K562 (cell line): ENCODE results near the gene AMPD3. TPM values are rescaled to one million over a fixed set of nuclear protein-coding genes. Genes with fewer than 3 reads are reported as not detected.

Source experiments
- ATAC-seq: fragments of 200-7000 bp; cut with Tn5 transposase; 3 replicates; pipeline ENCODE4 v1.9.1; 2020; ENCODE audit warnings: moderate library complexity
- BruUV-seq: library from RNA; stranded (reverse); fragments of 400-500 nt; replicated peaks from 2 replicates; lab custom pipeline; 2021; lab: Mats Ljungman, UMichigan
- CTCF ChIA-PET: fragments of 300-600 bp; formaldehyde crosslinking; extraction: SDS; loops from one replicate; lab custom pipeline; 2021; ENCODE audit warnings: low intra/inter-chr PET ratio; lab: Yijun Ruan, JAX
- POLR2A ChIA-PET: fragments of 300-600, 350-650 bp; sonication (Branson Sonifier 250); formaldehyde crosslinking; extraction: SDS; loops from one replicate; lab custom pipeline; 2021; ENCODE audit warnings: antibody characterized with exemption, inconsistent platforms; lab: Yijun Ruan, JAX
- DNase-seq, 4 experiments: peaks; one replicate each; pipeline versions ENCODE4 v3.0.0 to v3.0.0-alpha.2; 2011 to 2018; ENCODE audit warnings: low spot score in 3 of 4, mixed read lengths in 3 of 4; ENCODE audit errors: extremely low read depth in 1 of 4
- FAIRE-seq: peaks from 2 replicates; lab custom pipeline; 2011; peaks lifted over from hg19 to GRCh38; lab: Jason Lieb, UNC
- H2AFZ ChIP-seq: 2 replicates; pipeline ENCODE4 v1.6.0; 2011; ENCODE audit warnings: low read depth, low read length, control low read depth, inconsistent platforms
- H3K27ac ChIP-seq: fragments of 200-600 bp; 3 replicates; pipeline ENCODE4 v1.8.0; 2011; ENCODE audit warnings: low read depth, mild to moderate bottlenecking, control low read depth, inconsistent platforms, low read length, moderate library complexity, mixed read lengths; ENCODE audit errors: extremely low read depth
- H3K27me3 ChIP-seq, 2 experiments: fragments of 300-600 bp in 1 of 2; 2 replicates in 1 of 2; 3 replicates in 1 of 2; pipeline versions ENCODE4 v1.6.0 to v1.8.0; 2011; ENCODE audit warnings: inconsistent platforms in 2 of 2, low read length in 2 of 2, mild to moderate bottlenecking in 1 of 2, mixed read lengths in 1 of 2, moderate library complexity in 1 of 2; ENCODE audit not compliant: control insufficient read depth in 2 of 2, insufficient read depth in 2 of 2
- H3K36me3 ChIP-seq: fragments of 300-600 bp; 3 replicates; pipeline ENCODE4 v1.8.0; 2011; ENCODE audit warnings: mild to moderate bottlenecking, low read length, inconsistent platforms; ENCODE audit not compliant: control insufficient read depth, insufficient read depth
- H3K4me1 ChIP-seq, 2 experiments: fragments of 200-600 bp in 1 of 2; replicated peaks in 1 of 2; 2 replicates in 1 of 2; 3 replicates in 1 of 2; pipeline versions ENCODE4 v1.5.1 to v1.8.0; 2011; ENCODE audit warnings: inconsistent platforms in 2 of 2, low read length in 2 of 2, mild to moderate bottlenecking in 1 of 2, mixed read lengths in 1 of 2, moderate library complexity in 1 of 2; ENCODE audit not compliant: control insufficient read depth in 2 of 2, insufficient read depth in 2 of 2
- H3K4me2 ChIP-seq: 2 replicates; pipeline ENCODE4 v1.6.1; 2011; ENCODE audit warnings: low read length, control low read depth, inconsistent platforms, mixed read lengths; ENCODE audit not compliant: insufficient read depth
- H3K4me3 ChIP-seq: fragments of 200-600 bp; sonication (generic), shearing (Covaris generic); 2 replicates; pipeline ENCODE4 v1.5.1; 2016; ENCODE audit warnings: control low read depth, inconsistent platforms
- H3K79me2 ChIP-seq: fragments of 200-600 bp; 3 replicates; pipeline ENCODE4 v1.8.0; 2011; ENCODE audit warnings: low read length, inconsistent platforms; ENCODE audit not compliant: control insufficient read depth, insufficient read depth
- H3K9ac ChIP-seq, 2 experiments: 2 replicates each; pipeline versions ENCODE4 v1.6.0 to v1.6.1; 2011; ENCODE audit warnings: low read depth in 2 of 2, low read length in 2 of 2, control low read depth in 1 of 2, inconsistent platforms in 1 of 2, mild to moderate bottlenecking in 1 of 2, mixed read lengths in 1 of 2; ENCODE audit not compliant: insufficient read depth in 1 of 2
- H3K9me1 ChIP-seq: one replicate; pipeline ENCODE4 v1.6.0; 2011; ENCODE audit warnings: inconsistent platforms, mild to moderate bottlenecking, low read length, moderate library complexity; ENCODE audit not compliant: control insufficient read depth, insufficient read depth
- H3K9me3 ChIP-seq: replicated peaks from 2 replicates; pipeline ENCODE4 v1.5.1; 2011; ENCODE audit warnings: low read depth, low read length, inconsistent platforms; ENCODE audit not compliant: control insufficient read depth, insufficient read depth
- H4K20me1 ChIP-seq: replicated peaks from 2 replicates; pipeline ENCODE4 v1.6.1; 2011; ENCODE audit warnings: low read length, inconsistent platforms, mixed read lengths; ENCODE audit not compliant: control insufficient read depth, insufficient read depth
- ARNT ChIP-seq, 2 experiments: fragments of 450-650 bp; IDR thresholded peaks; 2 replicates each; pipeline ENCODE4 v1.6.1; 2016; ENCODE audit warnings: mild to moderate bottlenecking in 1 of 2
- BMI1 ChIP-seq: fragments of 150-350 bp; IDR thresholded peaks from 2 replicates; pipeline ENCODE4 v1.6.1; 2014; ENCODE audit warnings: low read length
- FOXP1 ChIP-seq: sonication (generic); formaldehyde crosslinking; IDR thresholded peaks from 2 replicates; pipeline ENCODE4 v1.8.0; 2022; ENCODE audit warnings: mild to moderate bottlenecking, missing genetic modification reagents
- HLTF ChIP-seq: fragments of 450-650 bp; IDR thresholded peaks from 2 replicates; pipeline ENCODE4 v1.6.1; 2016
- NR2C1 ChIP-seq, 2 experiments: fragments of 450-650 bp; IDR thresholded peaks; 2 replicates each; pipeline ENCODE4 v1.6.1; 2017; ENCODE audit warnings: mild to moderate bottlenecking in 2 of 2, antibody characterized with exemption in 1 of 2, inconsistent platforms in 1 of 2, missing compliant biosample characterization in 1 of 2, missing genetic modification characterization in 1 of 2
- PKNOX1 ChIP-seq: fragments of 450-650 bp; IDR thresholded peaks from 2 replicates; pipeline ENCODE4 v1.6.1; 2016
- SIN3B ChIP-seq: fragments of 450-650 bp; IDR thresholded peaks from 2 replicates; pipeline ENCODE4 v1.6.1; 2017; ENCODE audit warnings: low read depth, mild to moderate bottlenecking, moderate library complexity
- SRSF7 ChIP-seq: fragments of 200-400 bp; formaldehyde crosslinking; optimal IDR thresholded peaks from 2 replicates; pipeline ENCODE3; 2017; ENCODE audit warnings: mild to moderate bottlenecking, low read depth, low read length
- STAT5A ChIP-seq: IDR thresholded peaks from 2 replicates; pipeline ENCODE4 v1.6.1; 2012; ENCODE audit warnings: low read length, inconsistent platforms, borderline replicate concordance
- STAT5B ChIP-seq: fragments of 250-450 bp; sonication (Bioruptor Pico); IDR thresholded peaks from 2 replicates; pipeline ENCODE4 v1.8.0; 2021; ENCODE audit warnings: mild to moderate bottlenecking, inconsistent platforms
- ZNF717 ChIP-seq: fragments of 250-450 bp; sonication (Bioruptor Pico); IDR thresholded peaks from 2 replicates; pipeline ENCODE4 v1.5.0; 2021
- WGBS: fragments of 100-300 bp; shearing (Covaris generic); methylation state at CpG from one replicate; pipeline ENCODE4 v1.1.6; 2016; ENCODE audit warnings: low coverage, mixed read lengths; ENCODE audit not compliant: insufficient coverage; ENCODE audit errors: missing lambda C conversion rate; 5-methylcytosine and 5-hydroxymethylcytosine counted together
- in situ Hi-C: fragments of 300-500 bp; cut with MboI; formaldehyde crosslinking; loops from 4 replicates; pipeline ENCODE4 v1.15.0; 2018; ENCODE audit warnings: inconsistent platforms, mixed read lengths
- intact Hi-C: fragments of 100-400 bp; cut with micrococcal nuclease; formaldehyde crosslinking; loops from 2 replicates; pipeline ENCODE4 v1.14.2; 2022
- polyA plus RNA-seq, 8 experiments: library from polyadenylated mRNA; depleted of rRNA in 4 of 8; stranded (reverse) in 5 of 8; unstranded in 3 of 8; fragments of >200 nt; fragmentation: Nextera tagmentation in 2 of 8; fragmentation: Illumina TruSeq in 1 of 8; extraction: Ambion mirVana in 2 of 8; extraction: Trizol in 1 of 8; gene quantifications; 2 replicates each; pipeline versions ENCODE4 v1.2.1 to v1.2.3, GENCODE V29; 2011 to 2014; ENCODE audit warnings: inconsistent platforms in 1 of 8, missing spikeins in 1 of 8
- total RNA-seq, 7 experiments: library from RNA; depleted of rRNA in 6 of 7; stranded (reverse); fragments of >200 nt in 6 of 7; fragmentation: Illumina TruSeq in 2 of 7; extraction: Trizol in 2 of 7; gene quantifications; 2 replicates each; pipeline versions ENCODE4 v1.2.1 to v1.2.3, GENCODE V29; 2011 to 2021; ENCODE audit warnings: low replicate concordance in 1 of 7

AMPD3 gene
- total and polyA plus RNA-seq, 9 of the 15 experiments (the other 6 are each of a cell fraction or from before 2014, with no cell fraction given) = 4.4 to 23.6 (median 11.2) TPM

- POLR2A ChIA-PET = no interaction called here
- no peaks in the 10 kb centered on the region for H3K4me1 ChIP-seq
- no peaks in the 10 kb centered on the region for H3K36me3 ChIP-seq
- WGBS = 0% methylated on average over 1 of the region's 1 CpG
- H3K79me2 ChIP-seq = no peaks in the 10 kb centered on the region
- intact Hi-C loops (no loop called here), in situ Hi-C loops (no loop called here)
- no peak overlapping the region for H3K9ac ChIP-seq
- ATAC-seq (no peak), FAIRE-seq (no peak), DNase-seq (no peak)
- BruUV-seq = no TSS peak
- TF ChIP-seq PKNOX1 (peak; percentile 30; the same call in 1 of the 2 replicates), NR2C1 (IDR thresholded peaks at IDR 0.05) (no peak), NR2C1 (tag; IDR thresholded peaks at IDR 0.05) (no peak)
- no peaks in the 10 kb centered on the region; a peak in 2 of 5 replicates for H3K27me3 ChIP-seq
- no peak overlapping the region for H3K27ac ChIP-seq
- no peak overlapping the region for H3K4me3 ChIP-seq
- H4K20me1 ChIP-seq = no peaks in the 10 kb centered on the region
- no peak overlapping the region for H2AFZ ChIP-seq
- H3K9me3 ChIP-seq = no peaks in the 10 kb centered on the region
- CTCF ChIA-PET = no interaction called here
- H3K9me1 ChIP-seq = no peaks in the 10 kb centered on the region
- H3K4me2 ChIP-seq = no peak overlapping the region
Measured at GRCh38 chr11:10432493-10432892, 22.6 kb upstream of the AMPD3 start.

DNA sequence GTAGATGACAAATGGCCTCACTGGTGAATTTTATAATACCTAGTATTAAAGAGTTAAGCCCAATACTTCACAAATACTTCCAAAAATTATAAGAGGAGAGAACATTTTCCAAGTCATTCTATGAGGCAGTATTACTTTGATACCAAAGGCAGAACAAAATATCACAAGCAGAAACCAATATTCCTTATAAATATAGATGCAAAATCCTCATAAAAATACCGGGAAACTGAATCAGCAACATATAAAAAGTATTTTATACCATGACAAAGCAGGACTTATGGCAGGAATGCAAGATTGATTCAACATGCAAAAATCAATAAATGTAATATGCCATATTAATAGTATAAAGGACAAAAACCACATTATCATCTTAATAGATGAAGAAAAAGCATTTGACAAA is 22.1 kb upstream of the AMPD3 start:
- CTCF ChIA-PET = no interaction called here
- Histone ChIP-seq H3K9me3 (no peaks in the 10 kb centered on the region), H4K20me1 (no peaks in the 10 kb centered on the region), H3K9me1 (no peaks in the 10 kb centered on the region), H3K36me3 (no peaks in the 10 kb centered on the region), H3K27ac (no peak overlapping the region), H2AFZ (no peak overlapping the region), H3K9ac (no peak overlapping the region), H3K4me2 (no peak overlapping the region), H3K27me3 (no peaks in the 10 kb centered on the region; a peak in 2 of 5 replicates), H3K4me3 (no peak overlapping the region), H3K4me1 (no peaks in the 10 kb centered on the region), H3K79me2 (no peaks in the 10 kb centered on the region)
- 0% methylated on average over 1 of the region's 1 CpG for WGBS
- no peak for DNase-seq
- POLR2A ChIA-PET = no interaction called here
- no peak for ATAC-seq
- intact Hi-C loops (no loop called here), in situ Hi-C loops (no loop called here)
- BruUV-seq = no TSS peak
- FAIRE-seq = no peak
- TF ChIP-seq NR2C1 (IDR thresholded peaks at IDR 0.05) = no peak
- TF ChIP-seq NR2C1 (tag; IDR thresholded peaks at IDR 0.05) = no peak
- TF ChIP-seq STAT5B (CRISPR knock-in tag) = no peak
- TF ChIP-seq STAT5A = no peak
- TF ChIP-seq BMI1 = no peak
- TF ChIP-seq SRSF7 = no peak
- TF ChIP-seq ZNF717 (CRISPR knock-in tag) = no peak
- TF ChIP-seq SIN3B = no peak
- no peak for TF ChIP-seq ARNT (IDR thresholded peaks at IDR 0.05)
- no peak for TF ChIP-seq HLTF
- TF ChIP-seq FOXP1 (CRISPR knock-in tag) = no peak
